OCI-LY7 (cell line): ENCODE data around the gene COL17A1. TPM values are rescaled to one million over a fixed set of nuclear protein-coding genes. Genes with fewer than 3 reads are reported as not detected.

Experiments
- BruUV-seq: library from RNA; stranded (reverse); fragments of 400-500 nt; replicated peaks from 2 replicates; lab custom pipeline; 2021; lab: Mats Ljungman, UMichigan
- CTCF ChIA-PET: fragments of 300-600 bp; sonication (Branson Sonifier 250); formaldehyde crosslinking; loops from one replicate; lab custom pipeline; 2022; ENCODE audit warnings: antibody characterized with exemption; ENCODE audit not compliant: unreplicated experiment; lab: Charles Lee
- POLR2A ChIA-PET: fragments of 300-600 bp; sonication (Branson Sonifier 250); formaldehyde crosslinking; loops from one replicate; lab custom pipeline; 2022; ENCODE audit warnings: antibody characterized with exemption; lab: Charles Lee
- DNase-seq: peaks from one replicate; pipeline ENCODE4 v3.0.0-alpha.2; 2015; ENCODE audit warnings: low spot score
- H2AFZ ChIP-seq: fragments of 200-600 bp; sonication (generic), shearing (Covaris generic); 2 replicates; pipeline ENCODE4 v1.6.1; 2014; ENCODE audit warnings: mild to moderate bottlenecking, antibody characterized with exemption, low read length, moderate library complexity
- H3K27ac ChIP-seq: fragments of 200-600 bp; sonication (generic); 2 replicates; pipeline ENCODE4 v1.5.1; 2014; ENCODE audit warnings: mixed run types, low read depth, mild to moderate bottlenecking, moderate library complexity, low read length, inconsistent platforms; ENCODE audit not compliant: poor library complexity, severe bottlenecking
- H3K36me3 ChIP-seq: fragments of 200-600 bp; sonication (generic); 2 replicates; pipeline ENCODE4 v1.6.1; 2014; ENCODE audit warnings: mild to moderate bottlenecking, antibody characterized with exemption, low read length, moderate library complexity, mixed read lengths; ENCODE audit not compliant: insufficient read depth
- H3K4me1 ChIP-seq: fragments of 200-600 bp; sonication (generic); 2 replicates; pipeline ENCODE4 v1.5.1; 2014; ENCODE audit warnings: mild to moderate bottlenecking, low read length; ENCODE audit not compliant: insufficient read depth, poor library complexity, severe bottlenecking
- H3K4me2 ChIP-seq: fragments of 200-600 bp; sonication (generic); 2 replicates; pipeline ENCODE4 v1.6.1; 2014; ENCODE audit warnings: mild to moderate bottlenecking, low read length
- H3K4me3 ChIP-seq: fragments of 200-600 bp; sonication (generic); 2 replicates; pipeline ENCODE4 v1.5.1; 2014; ENCODE audit warnings: mild to moderate bottlenecking, low read depth, low read length; ENCODE audit not compliant: poor library complexity, severe bottlenecking
- H3K79me2 ChIP-seq: fragments of 200-600 bp; sonication (generic); 2 replicates; pipeline ENCODE4 v1.6.1; 2016; ENCODE audit warnings: low read depth, mild to moderate bottlenecking, low read length, moderate library complexity, mixed read lengths; ENCODE audit not compliant: insufficient read depth
- H3K9me2 ChIP-seq: fragments of 200-600 bp; sonication (generic); 2 replicates; pipeline ENCODE4 v1.6.1; 2016; ENCODE audit warnings: mild to moderate bottlenecking, low read length, mixed read lengths; ENCODE audit not compliant: insufficient read depth
- H3K9me3 ChIP-seq: fragments of 200-600 bp; sonication (generic); 2 replicates; pipeline ENCODE4 v1.6.1; 2014; ENCODE audit warnings: mild to moderate bottlenecking, mixed run types, low read length, mixed read lengths
- H4K20me1 ChIP-seq: fragments of 200-600 bp; sonication (generic); 2 replicates; pipeline ENCODE4 v1.6.1; 2014; ENCODE audit warnings: mild to moderate bottlenecking, antibody characterized with exemption, low read length, moderate library complexity, mixed read lengths; ENCODE audit not compliant: insufficient read depth
- EZH2phosphoT487 ChIP-seq: fragments of 200-600 bp; sonication (generic); IDR thresholded peaks from 2 replicates; pipeline ENCODE4 v1.6.1; 2018; ENCODE audit warnings: low read depth, borderline replicate concordance, mild to moderate bottlenecking, mixed run types, antibody characterized with exemption, low read length, moderate library complexity, mixed read lengths
- intact Hi-C: fragments of 100-400 bp; cut with micrococcal nuclease; formaldehyde crosslinking; loops from one replicate; pipeline ENCODE4 v1.10.0; 2022; ENCODE audit not compliant: unreplicated experiment
- total RNA-seq, 2 experiments: library from RNA; depleted of rRNA in 1 of 2; stranded (reverse); fragments of >200 nt in 1 of 2; shearing (Covaris generic) in 1 of 2; gene quantifications; 2 replicates each; pipeline ENCODE4 v1.2.3, GENCODE V29; 2014 to 2022
- TF ChIP-seq, protein P1 (sequence below): fragments of 200-600 bp; sonication (generic); conservative IDR thresholded peaks from 2 replicates; pipeline ENCODE4 v1.5.1; 2014; ENCODE audit warnings: mild to moderate bottlenecking, antibody characterized with exemption, low read length, moderate library complexity, mixed read lengths

The COL17A1 gene
- total RNA-seq, 2 experiments from 2014 or later, result 0.17 TPM; not detected in 1

DNA sequence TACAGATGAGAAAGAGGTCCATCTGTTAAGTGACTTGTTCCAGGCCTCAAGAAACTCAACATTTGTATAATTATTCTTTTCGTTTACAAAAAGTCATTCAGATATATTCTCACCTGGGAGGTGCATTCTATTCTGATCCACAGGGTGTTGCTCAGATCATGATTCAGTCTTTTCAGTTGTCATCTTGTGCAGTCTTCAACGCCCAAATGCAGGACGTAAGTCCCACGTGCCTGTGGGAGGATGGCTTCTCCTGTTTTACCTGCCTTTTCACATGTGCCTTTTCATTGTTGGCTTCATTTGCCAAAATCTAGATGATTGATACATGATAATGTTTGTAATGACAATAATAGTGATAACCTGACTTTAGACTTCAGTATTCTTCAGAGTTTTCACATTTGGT is 72.2 kb downstream of the COL17A1 start:
- H3K4me1 ChIP-seq, result no peaks in the 10 kb centered on the region
- no peaks in the 10 kb centered on the region for H3K9me2 ChIP-seq
- no peak overlapping the region for H2AFZ ChIP-seq
- BruUV-seq, result no TSS peak
- no peak overlapping the region for H3K27ac ChIP-seq
- POLR2A ChIA-PET, result interaction anchor here (1.3 kb wide), 1 partner anchor 36 kb away, joined by 5 read pairs; no protein-coding TSS in a partner anchor
- TF ChIP-seq EZH2phosphoT487, result no peak
- TF ChIP-seq, protein P1, sequence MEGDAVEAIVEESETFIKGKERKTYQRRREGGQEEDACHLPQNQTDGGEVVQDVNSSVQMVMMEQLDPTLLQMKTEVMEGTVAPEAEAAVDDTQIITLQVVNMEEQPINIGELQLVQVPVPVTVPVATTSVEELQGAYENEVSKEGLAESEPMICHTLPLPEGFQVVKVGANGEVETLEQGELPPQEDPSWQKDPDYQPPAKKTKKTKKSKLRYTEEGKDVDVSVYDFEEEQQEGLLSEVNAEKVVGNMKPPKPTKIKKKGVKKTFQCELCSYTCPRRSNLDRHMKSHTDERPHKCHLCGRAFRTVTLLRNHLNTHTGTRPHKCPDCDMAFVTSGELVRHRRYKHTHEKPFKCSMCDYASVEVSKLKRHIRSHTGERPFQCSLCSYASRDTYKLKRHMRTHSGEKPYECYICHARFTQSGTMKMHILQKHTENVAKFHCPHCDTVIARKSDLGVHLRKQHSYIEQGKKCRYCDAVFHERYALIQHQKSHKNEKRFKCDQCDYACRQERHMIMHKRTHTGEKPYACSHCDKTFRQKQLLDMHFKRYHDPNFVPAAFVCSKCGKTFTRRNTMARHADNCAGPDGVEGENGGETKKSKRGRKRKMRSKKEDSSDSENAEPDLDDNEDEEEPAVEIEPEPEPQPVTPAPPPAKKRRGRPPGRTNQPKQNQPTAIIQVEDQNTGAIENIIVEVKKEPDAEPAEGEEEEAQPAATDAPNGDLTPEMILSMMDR, result no peak
- CTCF ChIA-PET, result no interaction called here
- intact Hi-C loops, result no loop called here
- H3K4me3 ChIP-seq, result no peak overlapping the region
- no peaks in the 10 kb centered on the region for H3K9me3 ChIP-seq
- DNase-seq, result no peak
- H3K4me2 ChIP-seq, result no peak overlapping the region
- H4K20me1 ChIP-seq, result no peaks in the 10 kb centered on the region
- H3K79me2 ChIP-seq, result no peaks in the 10 kb centered on the region
- H3K36me3 ChIP-seq, result peaks cover 6% of the 10 kb centered on the region

GRCh38 chr10:104011904-104012303 is 73.8 kb downstream of the COL17A1 start:
- DNase-seq, result no peak
- ChIA-PET CTCF (no interaction called here), POLR2A (no interaction called here)
- BruUV-seq, result no TSS peak
- H3K36me3 ChIP-seq, result peaks cover 9% of the 10 kb centered on the region
- no peak overlapping the region for H3K27ac ChIP-seq
- no peak overlapping the region for H2AFZ ChIP-seq
- H3K4me2 ChIP-seq, result no peak overlapping the region
- no peaks in the 10 kb centered on the region for H3K9me3 ChIP-seq
- H4K20me1 ChIP-seq, result no peaks in the 10 kb centered on the region
- intact Hi-C loops, result no loop called here
- TF ChIP-seq, protein P1, result no peak
- TF ChIP-seq EZH2phosphoT487, result no peak
- no peaks in the 10 kb centered on the region for H3K79me2 ChIP-seq
- no peak overlapping the region for H3K4me3 ChIP-seq
- no peaks in the 10 kb centered on the region for H3K4me1 ChIP-seq
- no peaks in the 10 kb centered on the region for H3K9me2 ChIP-seq

GRCh38 chr10:104005172-104005863 is 80.4 kb downstream of the COL17A1 start:
- POLR2A ChIA-PET, result interaction anchor here (0.7 to 1.9 kb wide), 3 partner anchors 13 to 22 kb away, joined by 3 to 6 read pairs (median 3); no protein-coding TSS in a partner anchor
- Histone ChIP-seq H3K4me3 (no peak overlapping the region), H4K20me1 (no peaks in the 10 kb centered on the region), H3K79me2 (no peaks in the 10 kb centered on the region), H3K4me2 (no peak overlapping the region), H3K4me1 (no peaks in the 10 kb centered on the region), H3K9me2 (no peaks in the 10 kb centered on the region), H3K36me3 (peaks cover 41% of the 10 kb centered on the region), H2AFZ (no peak overlapping the region), H3K27ac (no peak overlapping the region), H3K9me3 (no peaks in the 10 kb centered on the region)
- intact Hi-C loops, result no loop called here
- no peak for DNase-seq
- CTCF ChIA-PET, result no interaction called here
- no TSS peak for BruUV-seq
- no peak for TF ChIP-seq EZH2phosphoT487
- TF ChIP-seq, protein P1, result no peak
